HEK293 (cell line): ENCODE results near the gene CLRN1.

Experiments
- BCL11A ChIP-seq: fragments of 450-650 bp; formaldehyde crosslinking; IDR thresholded peaks from 2 replicates; pipeline ENCODE4 v1.5.1; 2016; ENCODE audit warnings: low read depth, missing biosample characterization, missing genetic modification characterization
- HOXC10 ChIP-seq: sonication (generic); formaldehyde crosslinking; IDR thresholded peaks from 2 replicates; pipeline ENCODE4 v1.8.1; 2023; ENCODE audit warnings: mild to moderate bottlenecking, missing genetic modification reagents
- RBAK ChIP-seq: fragments of 450-650 bp; formaldehyde crosslinking; IDR thresholded peaks from 2 replicates; pipeline ENCODE4 v1.5.1; 2016; ENCODE audit warnings: missing biosample characterization, missing genetic modification characterization
- YY1 ChIP-seq: fragments of 450-650 bp; formaldehyde crosslinking; IDR thresholded peaks from 2 replicates; pipeline ENCODE4 v1.5.1; 2018; ENCODE audit warnings: missing biosample characterization, missing genetic modification characterization
- ZNF114 ChIP-seq: fragments of 450-650 bp; formaldehyde crosslinking; IDR thresholded peaks from 2 replicates; pipeline ENCODE4 v1.5.0; 2017; ENCODE audit warnings: missing biosample characterization, missing genetic modification characterization
- ZNF221 ChIP-seq: fragments of 450-650 bp; formaldehyde crosslinking; IDR thresholded peaks from 2 replicates; pipeline ENCODE4 v1.5.1; 2017; ENCODE audit warnings: missing biosample characterization, missing genetic modification characterization, borderline replicate concordance
- ZNF48 ChIP-seq: fragments of 450-650 bp; formaldehyde crosslinking; IDR thresholded peaks from 2 replicates; pipeline ENCODE4 v1.5.1; 2016; ENCODE audit warnings: missing biosample characterization, missing genetic modification characterization
- TF ChIP-seq, protein P1 (sequence below): fragments of 450-650 bp; formaldehyde crosslinking; IDR thresholded peaks from 2 replicates; pipeline ENCODE4 v1.5.1; 2016; ENCODE audit warnings: missing biosample characterization, missing genetic modification characterization
- TF ChIP-seq, protein P2 (sequence below): fragments of 450-650 bp; formaldehyde crosslinking; IDR thresholded peaks from 2 replicates; pipeline ENCODE4 v1.5.1; 2016; ENCODE audit warnings: missing biosample characterization, missing genetic modification characterization, low read depth
- TF ChIP-seq, protein P3 (sequence below): fragments of 450-650 bp; formaldehyde crosslinking; IDR thresholded peaks from 2 replicates; pipeline ENCODE4 v1.5.1; 2017; ENCODE audit warnings: missing biosample characterization, missing genetic modification characterization
- TF ChIP-seq, protein P4 (sequence below): fragments of 450-650 bp; formaldehyde crosslinking; optimal IDR thresholded peaks from 2 replicates; pipeline ENCODE3; 2016; ENCODE audit warnings: missing biosample characterization, mild to moderate bottlenecking, missing genetic modification characterization
- TF ChIP-seq, protein P5 (sequence below): sonication (generic); formaldehyde crosslinking; IDR thresholded peaks from 2 replicates; pipeline ENCODE4 v1.8.1; 2022; ENCODE audit warnings: mild to moderate bottlenecking, moderate library complexity, missing genetic modification reagents

DNA sequence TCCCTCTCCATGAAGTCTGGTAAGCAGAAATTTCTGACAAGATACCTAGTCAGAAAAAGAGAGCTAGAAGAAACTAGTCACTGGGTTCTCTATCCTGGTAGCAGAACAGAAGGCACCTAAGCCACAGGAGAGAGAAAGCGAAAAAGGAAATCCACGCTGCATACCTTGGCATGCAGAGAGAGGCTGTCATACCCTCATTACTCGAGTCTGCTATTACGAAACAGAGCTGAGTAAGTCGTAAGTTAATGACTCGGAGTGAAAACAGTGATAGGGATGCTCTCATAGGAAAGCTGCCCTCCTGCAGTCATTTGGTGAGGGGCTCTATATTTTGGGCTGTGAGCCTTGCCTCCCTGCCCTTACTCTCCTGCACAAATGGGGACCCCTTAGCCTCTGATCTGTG, 16.2 kb downstream of the CLRN1 start:
- TF ChIP-seq, protein P1, sequence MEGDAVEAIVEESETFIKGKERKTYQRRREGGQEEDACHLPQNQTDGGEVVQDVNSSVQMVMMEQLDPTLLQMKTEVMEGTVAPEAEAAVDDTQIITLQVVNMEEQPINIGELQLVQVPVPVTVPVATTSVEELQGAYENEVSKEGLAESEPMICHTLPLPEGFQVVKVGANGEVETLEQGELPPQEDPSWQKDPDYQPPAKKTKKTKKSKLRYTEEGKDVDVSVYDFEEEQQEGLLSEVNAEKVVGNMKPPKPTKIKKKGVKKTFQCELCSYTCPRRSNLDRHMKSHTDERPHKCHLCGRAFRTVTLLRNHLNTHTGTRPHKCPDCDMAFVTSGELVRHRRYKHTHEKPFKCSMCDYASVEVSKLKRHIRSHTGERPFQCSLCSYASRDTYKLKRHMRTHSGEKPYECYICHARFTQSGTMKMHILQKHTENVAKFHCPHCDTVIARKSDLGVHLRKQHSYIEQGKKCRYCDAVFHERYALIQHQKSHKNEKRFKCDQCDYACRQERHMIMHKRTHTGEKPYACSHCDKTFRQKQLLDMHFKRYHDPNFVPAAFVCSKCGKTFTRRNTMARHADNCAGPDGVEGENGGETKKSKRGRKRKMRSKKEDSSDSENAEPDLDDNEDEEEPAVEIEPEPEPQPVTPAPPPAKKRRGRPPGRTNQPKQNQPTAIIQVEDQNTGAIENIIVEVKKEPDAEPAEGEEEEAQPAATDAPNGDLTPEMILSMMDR (tag by site-specific recombination), result no peak
- TF ChIP-seq RBAK (tag by site-specific recombination) (no peak), BCL11A (no peak), HOXC10 (CRISPR knock-in tag) (no peak), ZNF221 (tag by site-specific recombination) (no peak), ZNF48 (tag by site-specific recombination) (no peak), ZNF114 (tag by site-specific recombination) (no peak), YY1 (no peak)
- TF ChIP-seq, protein P2, sequence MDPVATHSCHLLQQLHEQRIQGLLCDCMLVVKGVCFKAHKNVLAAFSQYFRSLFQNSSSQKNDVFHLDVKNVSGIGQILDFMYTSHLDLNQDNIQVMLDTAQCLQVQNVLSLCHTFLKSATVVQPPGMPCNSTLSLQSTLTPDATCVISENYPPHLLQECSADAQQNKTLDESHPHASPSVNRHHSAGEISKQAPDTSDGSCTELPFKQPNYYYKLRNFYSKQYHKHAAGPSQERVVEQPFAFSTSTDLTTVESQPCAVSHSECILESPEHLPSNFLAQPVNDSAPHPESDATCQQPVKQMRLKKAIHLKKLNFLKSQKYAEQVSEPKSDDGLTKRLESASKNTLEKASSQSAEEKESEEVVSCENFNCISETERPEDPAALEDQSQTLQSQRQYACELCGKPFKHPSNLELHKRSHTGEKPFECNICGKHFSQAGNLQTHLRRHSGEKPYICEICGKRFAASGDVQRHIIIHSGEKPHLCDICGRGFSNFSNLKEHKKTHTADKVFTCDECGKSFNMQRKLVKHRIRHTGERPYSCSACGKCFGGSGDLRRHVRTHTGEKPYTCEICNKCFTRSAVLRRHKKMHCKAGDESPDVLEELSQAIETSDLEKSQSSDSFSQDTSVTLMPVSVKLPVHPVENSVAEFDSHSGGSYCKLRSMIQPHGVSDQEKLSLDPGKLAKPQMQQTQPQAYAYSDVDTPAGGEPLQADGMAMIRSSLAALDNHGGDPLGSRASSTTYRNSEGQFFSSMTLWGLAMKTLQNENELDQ (tag by site-specific recombination), result no peak
- TF ChIP-seq, protein P3, sequence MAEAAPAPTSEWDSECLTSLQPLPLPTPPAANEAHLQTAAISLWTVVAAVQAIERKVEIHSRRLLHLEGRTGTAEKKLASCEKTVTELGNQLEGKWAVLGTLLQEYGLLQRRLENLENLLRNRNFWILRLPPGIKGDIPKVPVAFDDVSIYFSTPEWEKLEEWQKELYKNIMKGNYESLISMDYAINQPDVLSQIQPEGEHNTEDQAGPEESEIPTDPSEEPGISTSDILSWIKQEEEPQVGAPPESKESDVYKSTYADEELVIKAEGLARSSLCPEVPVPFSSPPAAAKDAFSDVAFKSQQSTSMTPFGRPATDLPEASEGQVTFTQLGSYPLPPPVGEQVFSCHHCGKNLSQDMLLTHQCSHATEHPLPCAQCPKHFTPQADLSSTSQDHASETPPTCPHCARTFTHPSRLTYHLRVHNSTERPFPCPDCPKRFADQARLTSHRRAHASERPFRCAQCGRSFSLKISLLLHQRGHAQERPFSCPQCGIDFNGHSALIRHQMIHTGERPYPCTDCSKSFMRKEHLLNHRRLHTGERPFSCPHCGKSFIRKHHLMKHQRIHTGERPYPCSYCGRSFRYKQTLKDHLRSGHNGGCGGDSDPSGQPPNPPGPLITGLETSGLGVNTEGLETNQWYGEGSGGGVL, result no peak
- TF ChIP-seq, protein P4, sequence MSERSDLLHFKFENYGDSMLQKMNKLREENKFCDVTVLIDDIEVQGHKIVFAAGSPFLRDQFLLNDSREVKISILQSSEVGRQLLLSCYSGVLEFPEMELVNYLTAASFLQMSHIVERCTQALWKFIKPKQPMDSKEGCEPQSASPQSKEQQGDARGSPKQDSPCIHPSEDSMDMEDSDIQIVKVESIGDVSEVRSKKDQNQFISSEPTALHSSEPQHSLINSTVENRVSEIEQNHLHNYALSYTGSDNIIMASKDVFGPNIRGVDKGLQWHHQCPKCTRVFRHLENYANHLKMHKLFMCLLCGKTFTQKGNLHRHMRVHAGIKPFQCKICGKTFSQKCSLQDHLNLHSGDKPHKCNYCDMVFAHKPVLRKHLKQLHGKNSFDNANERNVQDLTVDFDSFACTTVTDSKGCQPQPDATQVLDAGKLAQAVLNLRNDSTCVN (tag by site-specific recombination), result no peak
- TF ChIP-seq, protein P5, sequence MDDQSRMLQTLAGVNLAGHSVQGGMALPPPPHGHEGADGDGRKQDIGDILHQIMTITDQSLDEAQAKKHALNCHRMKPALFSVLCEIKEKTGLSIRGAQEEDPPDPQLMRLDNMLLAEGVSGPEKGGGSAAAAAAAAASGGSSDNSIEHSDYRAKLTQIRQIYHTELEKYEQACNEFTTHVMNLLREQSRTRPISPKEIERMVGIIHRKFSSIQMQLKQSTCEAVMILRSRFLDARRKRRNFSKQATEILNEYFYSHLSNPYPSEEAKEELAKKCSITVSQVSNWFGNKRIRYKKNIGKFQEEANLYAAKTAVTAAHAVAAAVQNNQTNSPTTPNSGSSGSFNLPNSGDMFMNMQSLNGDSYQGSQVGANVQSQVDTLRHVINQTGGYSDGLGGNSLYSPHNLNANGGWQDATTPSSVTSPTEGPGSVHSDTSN, result no peak
